Natural killer cell (primary cell): ENCODE data around the gene CERS1. TPM values are rescaled to one million over a fixed set of nuclear protein-coding genes. Genes with fewer than 3 reads are reported as not detected.
A peak's percentile ranks its signal among the peaks of the same experiment; 100 is the strongest.

Experiments used
- ATAC-seq, 3 donors: fragments of 150-1000 bp in 2 of 3; fragments of 200-7000 bp in 1 of 3; cut with Tn5 transposase; 1 replicate in 1 of 3; 2 replicates in 2 of 3; pipeline ENCODE4 v1.10.0; 2021; ENCODE audit warnings: mild to moderate bottlenecking in 2 of 3, moderate library complexity in 2 of 3
- DNase-seq, 2 donors: peaks; one replicate each; pipeline versions ENCODE4 v3.0.0 to v3.0.0-alpha.2; 2013 to 2021; ENCODE audit warnings: mixed read lengths in 1 of 2
- H3K27ac ChIP-seq: one replicate; pipeline ENCODE4 v1.5.1; 2013; ENCODE audit warnings: mild to moderate bottlenecking, low read length
- H3K27me3 ChIP-seq: one replicate; pipeline ENCODE4 v1.6.1; 2013; ENCODE audit warnings: low read length; ENCODE audit not compliant: control insufficient read depth, insufficient read depth
- H3K36me3 ChIP-seq: one replicate; pipeline ENCODE4 v1.6.1; 2013; ENCODE audit warnings: low read length; ENCODE audit not compliant: control insufficient read depth, insufficient read depth
- H3K4me1 ChIP-seq: one replicate; pipeline ENCODE4 v1.6.1; 2013; ENCODE audit warnings: low read length; ENCODE audit not compliant: control insufficient read depth, insufficient read depth
- H3K4me3 ChIP-seq: one replicate; pipeline ENCODE4 v1.5.1; 2013; ENCODE audit warnings: low read length
- H3K9me3 ChIP-seq: one replicate; pipeline ENCODE4 v1.6.1; 2013; ENCODE audit warnings: low read length; ENCODE audit not compliant: control insufficient read depth, insufficient read depth
- H3K27ac Mint-ChIP-seq, 2 donors: one replicate each; pipeline ENCODE4 v1.8.0; 2022; ENCODE audit warnings: mild to moderate bottlenecking in 2 of 2, mixed read lengths in 2 of 2, moderate library complexity in 1 of 2
- H3K27me3 Mint-ChIP-seq, 2 donors: one replicate each; pipeline ENCODE4 v1.8.0; 2022; ENCODE audit warnings: low read depth in 2 of 2, mixed read lengths in 2 of 2
- H3K36me3 Mint-ChIP-seq: one replicate; pipeline ENCODE4 v1.8.0; 2022; ENCODE audit warnings: mixed read lengths
- H3K4me1 Mint-ChIP-seq, 2 donors: one replicate each; pipeline ENCODE4 v1.8.0; 2022; ENCODE audit warnings: mixed read lengths in 2 of 2
- H3K4me3 Mint-ChIP-seq: one replicate; pipeline ENCODE4 v1.8.0; 2022; ENCODE audit warnings: mild to moderate bottlenecking, moderate library complexity, mixed read lengths
- H3K9me3 Mint-ChIP-seq, 2 donors: one replicate each; pipeline ENCODE4 v1.8.0; 2022; ENCODE audit warnings: mixed read lengths in 2 of 2
- WGBS: methylation state at CpG from one replicate; pipeline ENCODE4 v1.1.7; 2013; ENCODE audit warnings: missing lambda C conversion rate; ENCODE audit not compliant: insufficient coverage; 5-methylcytosine and 5-hydroxymethylcytosine counted together
- intact Hi-C: fragments of 100-400 bp; cut with micrococcal nuclease; formaldehyde crosslinking; loops from one replicate; pipeline ENCODE4 v1.14.2; 2022
- total RNA-seq, 4 donors: library from RNA; stranded (reverse); fragments of 120-200 nt in 1 of 4; gene quantifications; one replicate each; pipeline versions ENCODE4 v1.2.3 to v1.2.4, GENCODE V29; 2013 to 2022
- TF ChIP-seq, protein P1 (sequence below): fragments of 200-600 bp; IDR thresholded peaks from one replicate; pipeline ENCODE4 v1.8.0; 2022; ENCODE audit warnings: antibody characterized with exemption

Gene CERS1
- total RNA-seq, 3 donors from 2014 or later (not counting 1 experiment from before 2014, with no cell fraction given), result not detected

DNA sequence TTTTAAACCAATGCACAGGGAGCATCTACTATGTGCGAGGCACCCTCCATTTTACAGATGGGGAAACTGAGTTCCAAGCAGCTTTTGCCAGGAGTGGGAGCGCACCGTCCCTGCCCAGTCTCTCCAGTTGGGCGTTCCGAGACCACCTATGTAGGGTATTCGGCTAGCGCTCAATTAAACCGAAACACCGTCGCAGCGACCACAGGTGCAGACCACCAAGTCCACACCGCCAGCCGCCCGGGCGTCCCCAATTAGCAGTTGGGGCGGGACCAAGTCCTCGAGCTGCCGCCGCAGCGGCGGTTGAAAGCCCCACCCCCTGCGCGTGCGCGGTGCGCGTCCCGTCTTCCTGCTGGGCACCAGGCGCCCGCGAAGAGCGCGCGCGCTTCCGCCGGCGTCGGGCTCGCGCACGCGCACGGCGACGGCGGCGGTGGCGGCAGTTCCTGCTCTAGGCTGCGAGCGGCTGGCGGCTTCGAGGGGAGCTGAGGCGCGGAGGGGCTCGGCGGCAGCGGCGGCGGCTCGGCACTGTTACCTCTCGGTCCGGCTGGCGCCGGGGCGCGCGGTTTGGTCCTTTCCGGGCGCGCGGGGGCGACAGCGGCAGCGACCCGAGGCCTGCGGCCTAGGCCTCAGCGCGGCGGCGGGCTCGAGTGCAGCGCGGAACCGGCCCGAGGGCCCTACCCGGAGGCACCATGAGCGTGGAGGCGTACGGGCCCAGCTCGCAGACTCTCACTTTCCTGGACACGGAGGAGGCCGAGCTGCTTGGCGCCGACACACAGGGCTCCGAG lies 64.2 kb downstream of the CERS1 start, which contains the start of gene UPF1:
Gene UPF1 (plus strand): TSS at position 436 of the 782 bp plus-strand sequence. CDS start 251 bp downstream, at position 687.
- peak; percentile 81 to 91 (median 88) for ATAC-seq
- H3K4me3 Mint-ChIP-seq, result peak within 1 kb of the TSS; percentile 93
- WGBS, result under 1% methylated on average over 96 of the region's 96 CpGs

DNA sequence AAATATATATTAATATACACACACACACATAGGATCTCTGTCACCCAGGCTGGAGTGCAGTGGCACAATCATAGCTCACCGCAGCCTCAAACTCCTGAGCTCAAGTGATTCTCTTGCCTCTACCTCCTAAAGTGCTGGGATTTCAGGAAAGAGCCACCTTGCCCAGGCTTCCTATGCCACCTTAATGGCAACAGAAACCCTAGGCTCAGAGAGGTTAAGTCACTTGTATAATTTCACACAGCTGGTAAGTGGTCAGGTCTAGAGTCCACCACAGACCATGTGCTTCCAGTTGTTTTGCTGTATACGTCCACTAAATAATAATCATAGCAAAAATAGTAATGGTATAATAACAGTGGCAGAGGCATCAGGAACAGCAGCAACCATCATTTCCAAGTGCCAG lies 65.5 kb downstream of the CERS1 start:
- Mint-ChIP-seq H3K36me3 (no peaks in the 10 kb centered on the region), H3K9me3 (peaks cover 0 to 6% of the 10 kb centered on the region in 2 donors), H3K4me3 (peak overlapping the region; percentile 62), H3K27ac (no peak overlapping the region), H3K4me1 (peaks cover 27 to 29% of the 10 kb centered on the region in 2 donors), H3K27me3 (peaks cover 3 to 9% of the 10 kb centered on the region in 2 donors)
- TF ChIP-seq, protein P1, sequence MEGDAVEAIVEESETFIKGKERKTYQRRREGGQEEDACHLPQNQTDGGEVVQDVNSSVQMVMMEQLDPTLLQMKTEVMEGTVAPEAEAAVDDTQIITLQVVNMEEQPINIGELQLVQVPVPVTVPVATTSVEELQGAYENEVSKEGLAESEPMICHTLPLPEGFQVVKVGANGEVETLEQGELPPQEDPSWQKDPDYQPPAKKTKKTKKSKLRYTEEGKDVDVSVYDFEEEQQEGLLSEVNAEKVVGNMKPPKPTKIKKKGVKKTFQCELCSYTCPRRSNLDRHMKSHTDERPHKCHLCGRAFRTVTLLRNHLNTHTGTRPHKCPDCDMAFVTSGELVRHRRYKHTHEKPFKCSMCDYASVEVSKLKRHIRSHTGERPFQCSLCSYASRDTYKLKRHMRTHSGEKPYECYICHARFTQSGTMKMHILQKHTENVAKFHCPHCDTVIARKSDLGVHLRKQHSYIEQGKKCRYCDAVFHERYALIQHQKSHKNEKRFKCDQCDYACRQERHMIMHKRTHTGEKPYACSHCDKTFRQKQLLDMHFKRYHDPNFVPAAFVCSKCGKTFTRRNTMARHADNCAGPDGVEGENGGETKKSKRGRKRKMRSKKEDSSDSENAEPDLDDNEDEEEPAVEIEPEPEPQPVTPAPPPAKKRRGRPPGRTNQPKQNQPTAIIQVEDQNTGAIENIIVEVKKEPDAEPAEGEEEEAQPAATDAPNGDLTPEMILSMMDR, result no peak
- ATAC-seq (no peak), DNase-seq (no peak)
- Histone ChIP-seq H3K36me3 (peaks cover 1% of the 10 kb centered on the region), H3K4me1 (peaks cover 33% of the 10 kb centered on the region), H3K27ac (no peak overlapping the region), H3K4me3 (no peak overlapping the region), H3K27me3 (no peaks in the 10 kb centered on the region), H3K9me3 (peaks cover 9% of the 10 kb centered on the region)
- WGBS, result 100% methylated on average over 2 of the region's 2 CpGs
- intact Hi-C loops, result loop anchor here (2.0 to 5.0 kb wide), 2 partner anchors 148 to 308 kb away; partner anchors contain the start of genes CRTC1 and ELL

More for the DNA sequence above, 64.2 kb downstream of the CERS1 start, which contains the start of gene UPF1:
- H3K4me1 Mint-ChIP-seq, result peaks cover 39% of the 10 kb centered on the region in 2 donors
- Histone ChIP-seq H3K4me1 (peaks cover 37% of the 10 kb centered on the region), H3K27me3 (no peaks in the 10 kb centered on the region), H3K36me3 (peaks cover 4% of the 10 kb centered on the region), H3K27ac (peak within 1 kb of the TSS; percentile 66), H3K9me3 (peaks cover 8% of the 10 kb centered on the region), H3K4me3 (peak within 1 kb of the TSS; percentile 64)
- peak; percentile 96 to 98 for DNase-seq
- H3K9me3 Mint-ChIP-seq, result peaks cover 0 to 6% of the 10 kb centered on the region in 2 donors
- peak within 1 kb of the TSS; percentile 89 to 91 for H3K27ac Mint-ChIP-seq
- H3K36me3 Mint-ChIP-seq, result no peaks in the 10 kb centered on the region
- intact Hi-C loops, result loop anchor here (2.0 to 5.0 kb wide), 2 partner anchors 149 to 309 kb away; partner anchors contain the start of genes CRTC1 and ELL
- H3K27me3 Mint-ChIP-seq, result peaks cover 3 to 9% of the 10 kb centered on the region in 2 donors
- TF ChIP-seq, protein P1, result no peak

DNA sequence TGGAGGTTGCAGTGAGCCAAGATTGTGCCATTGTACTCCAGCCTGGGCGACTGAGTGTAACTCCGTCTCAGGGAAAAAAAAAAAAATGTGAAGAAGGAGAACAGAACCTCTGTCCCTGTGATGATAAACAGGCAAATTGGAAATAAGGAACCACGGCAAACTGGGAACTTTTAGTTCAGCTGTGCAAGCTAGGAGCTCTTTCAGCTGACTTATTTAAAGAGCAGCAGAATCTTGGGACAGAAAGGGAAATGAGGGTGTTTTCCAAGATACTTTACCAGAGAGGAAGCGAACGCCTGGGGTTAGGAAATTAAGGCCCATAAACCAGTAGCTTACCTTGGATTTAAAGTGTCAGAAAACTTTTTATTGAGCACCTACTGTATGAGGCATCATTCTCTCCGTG lies 67.2 kb downstream of the CERS1 start:
- TF ChIP-seq, protein P1, result no peak
- ATAC-seq (no peak), DNase-seq (no peak)
- no peaks in the 10 kb centered on the region for H3K27me3 ChIP-seq
- no peak overlapping the region for H3K4me3 Mint-ChIP-seq
- H3K27ac ChIP-seq, result no peak overlapping the region
- H3K4me1 Mint-ChIP-seq, result peaks cover 12% of the 10 kb centered on the region in 2 donors
- peaks cover 19% of the 10 kb centered on the region for H3K4me1 ChIP-seq
- no peak overlapping the region for H3K27ac Mint-ChIP-seq
- WGBS, result 69% methylated on average over 5 of the region's 6 CpGs
- H3K9me3 Mint-ChIP-seq, result peaks cover 0 to 6% of the 10 kb centered on the region in 2 donors
- H3K4me3 ChIP-seq, result no peak overlapping the region
- no peaks in the 10 kb centered on the region for H3K36me3 Mint-ChIP-seq
- H3K27me3 Mint-ChIP-seq, result peaks cover 5 to 9% of the 10 kb centered on the region in 2 donors
- H3K36me3 ChIP-seq, result no peaks in the 10 kb centered on the region
- intact Hi-C loops, result no loop called here
- H3K9me3 ChIP-seq, result peaks cover 9% of the 10 kb centered on the region

Other genes with a start within 250 kb of the CERS1 start
- 10 to 100 TPM; 14.1 to 17.0 (median 14.3) TPM for gene CRTC1, start 212.5 kb downstream of the CERS1 start, total RNA-seq
- not detected for gene COMP, start 104.9 kb downstream of the CERS1 start, total RNA-seq
- gene UPF1, start 64.2 kb downstream of the CERS1 start, total RNA-seq, result 100 to 1,000 TPM; 123 to 140 (median 138) TPM
- gene COPE, start 23.2 kb upstream of the CERS1 start, total RNA-seq, result 100 to 1,000 TPM; 204 to 228 (median 218) TPM
- gene DDX49, start 23.6 kb upstream of the CERS1 start, total RNA-seq, result 10 to 100 TPM; 59.3 to 66.9 (median 62.9) TPM
- 1 to 10 TPM in 1 of 3 donors, under 1 TPM in 1, not detected in 1; 0.19 to 4.8 TPM for gene HOMER3, start 45.1 kb upstream of the CERS1 start, total RNA-seq
- 100 to 1,000 TPM; 220 to 237 (median 236) TPM for gene SUGP2, start 137.4 kb upstream of the CERS1 start, total RNA-seq
- 10 to 100 TPM; 19.3 to 21.2 (median 21.0) TPM for gene ARMC6, start 137.4 kb upstream of the CERS1 start, total RNA-seq
- 10 to 100 TPM; 34.6 to 50.3 (median 41.8) TPM for gene SLC25A42, start 167.8 kb upstream of the CERS1 start, total RNA-seq
- gene TMEM161A, start 242.3 kb upstream of the CERS1 start, total RNA-seq, result 10 to 100 TPM; 13.9 to 16.5 (median 14.2) TPM